GOT3 (cell line): ENCODE data around the gene ACAP3.

Source experiments
- DNase-seq: peaks from one replicate; lab custom pipeline; 2025; ENCODE audit warnings: mixed read lengths; lab: John Stamatoyannopoulos, UW

ACAP3 gene

GRCh38 chr1:1314678-1315335 is 7.1 kb upstream of the ACAP3 start:
- DNase-seq, result no peak

GRCh38 chr1:1314237-1314586 is 6.5 kb upstream of the ACAP3 start:
- DNase-seq, result no peak

- no peak for DNase-seq
Measured at GRCh38 chr1:1313500-1314236, 5.9 kb upstream of the ACAP3 start.

GRCh38 chr1:1312450-1313314 is 5.0 kb upstream of the ACAP3 start:
- DNase-seq, result no peak

- DNase-seq, result no peak
Measured at GRCh38 chr1:1311107-1312104, 3.7 kb upstream of the ACAP3 start.

GRCh38 chr1:1310476-1311053 is 2.8 kb upstream of the ACAP3 start:
- no peak for DNase-seq

- no peak for DNase-seq
Measured at GRCh38 chr1:1310109-1310385, 2.3 kb upstream of the ACAP3 start.

GRCh38 chr1:1309251-1310108 is 1.8 kb upstream of the ACAP3 start:
- DNase-seq, result no peak

- DNase-seq, result no peak
Measured at GRCh38 chr1:1308756-1309250, 1.1 kb upstream of the ACAP3 start.

GRCh38 chr1:1307261-1307922 is 338 bp downstream of the ACAP3 start:
- DNase-seq, result no peak

GRCh38 chr1:1306661-1307260 is 969 bp downstream of the ACAP3 start:
- no peak for DNase-seq

GRCh38 chr1:1306070-1306660 is 1.6 kb downstream of the ACAP3 start:
- no peak for DNase-seq

GRCh38 chr1:1305300-1306069 is 2.2 kb downstream of the ACAP3 start:
- no peak for DNase-seq

- DNase-seq, result no peak
Measured at GRCh38 chr1:1304331-1305299, 3.1 kb downstream of the ACAP3 start.

- DNase-seq, result no peak
Measured at GRCh38 chr1:1303736-1304135, 4.0 kb downstream of the ACAP3 start.

GRCh38 chr1:1302951-1303509 is 4.7 kb downstream of the ACAP3 start:
- no peak for DNase-seq

GRCh38 chr1:1302006-1302430 is 5.7 kb downstream of the ACAP3 start:
- DNase-seq, result no peak
